ENCODE results near the gene DHRS7. TPM values are rescaled to one million over a fixed set of nuclear protein-coding genes. Genes with fewer than 3 reads are reported as not detected.
A peak's percentile ranks its signal among the peaks of the same experiment; 100 is the strongest.

The DHRS7 gene
- total and polyA plus RNA-seq, 9 of the 15 experiments (the other 6 are each of a cell fraction or from before 2014, with no cell fraction given), result 10.2 to 20.1 (median 15.7) TPM

DNA sequence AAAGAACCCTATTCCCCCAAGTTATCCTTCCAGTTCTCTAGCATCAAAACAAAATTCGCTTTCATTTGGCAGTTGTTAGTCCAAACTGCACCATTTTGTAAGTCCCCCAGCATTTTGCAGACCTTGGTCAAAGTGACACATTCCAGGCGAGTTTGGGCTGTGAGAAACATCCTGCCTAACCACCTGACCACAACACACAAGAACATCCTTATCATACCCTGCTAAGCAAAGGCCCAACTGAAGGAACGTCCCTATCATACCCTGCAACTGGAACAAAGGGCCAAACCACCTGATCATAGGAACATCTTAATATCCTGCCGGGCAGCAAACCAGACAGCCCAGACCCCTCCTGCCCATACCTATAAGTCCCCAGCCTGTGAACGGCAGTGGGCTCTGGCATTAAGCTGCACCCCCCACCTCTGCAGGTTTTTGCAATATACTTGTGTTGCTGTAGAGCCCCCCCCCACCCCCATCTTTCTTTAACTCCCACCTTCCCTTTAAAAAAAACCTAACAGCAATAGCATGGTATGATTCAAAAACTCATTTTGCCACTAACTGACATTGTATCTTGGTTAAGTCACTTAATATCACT lies 70.8 kb downstream of the DHRS7 start (continued):
- TF ChIP-seq, protein P1, sequence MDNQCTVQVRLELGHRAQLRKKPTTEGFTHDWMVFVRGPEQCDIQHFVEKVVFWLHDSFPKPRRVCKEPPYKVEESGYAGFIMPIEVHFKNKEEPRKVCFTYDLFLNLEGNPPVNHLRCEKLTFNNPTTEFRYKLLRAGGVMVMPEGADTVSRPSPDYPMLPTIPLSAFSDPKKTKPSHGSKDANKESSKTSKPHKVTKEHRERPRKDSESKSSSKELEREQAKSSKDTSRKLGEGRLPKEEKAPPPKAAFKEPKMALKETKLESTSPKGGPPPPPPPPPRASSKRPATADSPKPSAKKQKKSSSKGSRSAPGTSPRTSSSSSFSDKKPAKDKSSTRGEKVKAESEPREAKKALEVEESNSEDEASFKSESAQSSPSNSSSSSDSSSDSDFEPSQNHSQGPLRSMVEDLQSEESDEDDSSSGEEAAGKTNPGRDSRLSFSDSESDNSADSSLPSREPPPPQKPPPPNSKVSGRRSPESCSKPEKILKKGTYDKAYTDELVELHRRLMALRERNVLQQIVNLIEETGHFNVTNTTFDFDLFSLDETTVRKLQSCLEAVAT (IDR thresholded peaks at IDR 0.05), result peak in 1 of 2 experiments; percentile 80; a peak in 1 of 4 replicates
- TF ChIP-seq SLC30A9 (CRISPR knock-in tag; IDR thresholded peaks at IDR 0.05) (no peak), ZFX (CRISPR knock-in tag; IDR thresholded peaks at IDR 0.05) (no peak), IRF2 (CRISPR knock-in tag; IDR thresholded peaks at IDR 0.05) (no peak), SRSF7 (optimal IDR thresholded peaks at IDR 0.05; ENCODE audit: low read depth, low read length) (no peak), MCM3 (IDR thresholded peaks at IDR 0.05) (no peak), EHMT2 (IDR thresholded peaks at IDR 0.05) (peak; percentile 27; the same call in 1 of the 2 replicates), NR3C1 (CRISPR knock-in tag; IDR thresholded peaks at IDR 0.05) (no peak), ZNF830 (CRISPR knock-in tag; IDR thresholded peaks at IDR 0.05) (no peak), BDP1 (IDR thresholded peaks at IDR 0.05; ENCODE audit: insufficient read depth, insufficient read length) (no peak), KLF6 (CRISPR knock-in tag; IDR thresholded peaks at IDR 0.05; ENCODE audit: borderline replicate concordance) (no peak), ZNF77 (CRISPR knock-in tag; IDR thresholded peaks at IDR 0.05) (no peak), ZC3H4 (CRISPR knock-in tag; IDR thresholded peaks at IDR 0.05; ENCODE audit: borderline replicate concordance) (no peak), EP300 (IDR thresholded peaks at IDR 0.05; ENCODE audit: low read length) (peak; percentile 64; the same call in 1 of the 2 replicates), RFX1 (IDR thresholded peaks at IDR 0.05) (no peak), SOX6 (IDR thresholded peaks at IDR 0.05) (peak; percentile 54), ZNF436 (CRISPR knock-in tag; IDR thresholded peaks at IDR 0.05) (no peak), BHLHE40 (IDR thresholded peaks at IDR 0.05; ENCODE audit: low read length) (no peak), SAP30 (IDR thresholded peaks at IDR 0.05; ENCODE audit: borderline replicate concordance, insufficient read depth, low read depth, low read length, poor library complexity, severe bottlenecking) (no peak), POLR2B (IDR thresholded peaks at IDR 0.05; ENCODE audit: low read depth, partially characterized antibody) (no peak), KHSRP (IDR thresholded peaks at IDR 0.05) (no peak), MTA1 (IDR thresholded peaks at IDR 0.05; ENCODE audit: borderline replicate concordance) (no peak), YY1 (IDR thresholded peaks at IDR 0.05; ENCODE audit: borderline replicate concordance in 1 of 3, control insufficient read depth in 1 of 3, extremely low read depth in 1 of 3, insufficient read depth in 3 of 3, insufficient read length in 1 of 3, insufficient replicate concordance in 2 of 3, low read depth in 1 of 3, low read length in 2 of 3) (peak in 1 of 3 experiments; percentile 77)
- TF ChIP-seq, protein P2, sequence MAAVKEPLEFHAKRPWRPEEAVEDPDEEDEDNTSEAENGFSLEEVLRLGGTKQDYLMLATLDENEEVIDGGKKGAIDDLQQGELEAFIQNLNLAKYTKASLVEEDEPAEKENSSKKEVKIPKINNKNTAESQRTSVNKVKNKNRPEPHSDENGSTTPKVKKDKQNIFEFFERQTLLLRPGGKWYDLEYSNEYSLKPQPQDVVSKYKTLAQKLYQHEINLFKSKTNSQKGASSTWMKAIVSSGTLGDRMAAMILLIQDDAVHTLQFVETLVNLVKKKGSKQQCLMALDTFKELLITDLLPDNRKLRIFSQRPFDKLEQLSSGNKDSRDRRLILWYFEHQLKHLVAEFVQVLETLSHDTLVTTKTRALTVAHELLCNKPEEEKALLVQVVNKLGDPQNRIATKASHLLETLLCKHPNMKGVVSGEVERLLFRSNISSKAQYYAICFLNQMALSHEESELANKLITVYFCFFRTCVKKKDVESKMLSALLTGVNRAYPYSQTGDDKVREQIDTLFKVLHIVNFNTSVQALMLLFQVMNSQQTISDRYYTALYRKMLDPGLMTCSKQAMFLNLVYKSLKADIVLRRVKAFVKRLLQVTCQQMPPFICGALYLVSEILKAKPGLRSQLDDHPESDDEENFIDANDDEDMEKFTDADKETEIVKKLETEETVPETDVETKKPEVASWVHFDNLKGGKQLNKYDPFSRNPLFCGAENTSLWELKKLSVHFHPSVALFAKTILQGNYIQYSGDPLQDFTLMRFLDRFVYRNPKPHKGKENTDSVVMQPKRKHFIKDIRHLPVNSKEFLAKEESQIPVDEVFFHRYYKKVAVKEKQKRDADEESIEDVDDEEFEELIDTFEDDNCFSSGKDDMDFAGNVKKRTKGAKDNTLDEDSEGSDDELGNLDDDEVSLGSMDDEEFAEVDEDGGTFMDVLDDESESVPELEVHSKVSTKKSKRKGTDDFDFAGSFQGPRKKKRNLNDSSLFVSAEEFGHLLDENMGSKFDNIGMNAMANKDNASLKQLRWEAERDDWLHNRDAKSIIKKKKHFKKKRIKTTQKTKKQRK (IDR thresholded peaks at IDR 0.05; ENCODE audit: borderline replicate concordance, low read depth, low read length), result no peak
